T-cell (primary cell): Measurements from ENCODE around the gene NEK11. TPM values are rescaled to one million over a fixed set of nuclear protein-coding genes. Genes with fewer than 3 reads are reported as not detected.

Source experiments
- ATAC-seq, 4 experiments: fragments of 200-7000 bp in 3 of 4; fragments of 150-1000 bp in 1 of 4; cut with Tn5 transposase; replicated peaks in 1 of 4; 1 replicate in 3 of 4; 2 replicates in 1 of 4; pipeline ENCODE4 v1.10.0; 2021; ENCODE audit warnings: moderate library complexity in 3 of 4, mild to moderate bottlenecking in 2 of 4, moderate number of reproducible peaks in 1 of 4
- CTCF ChIA-PET, 2 donors: fragments of 300-600 bp; sonication (Branson Sonifier 250); formaldehyde crosslinking; loops; one replicate each; lab custom pipeline; 2022; ENCODE audit warnings: antibody characterized with exemption in 2 of 2; lab: Charles Lee
- POLR2A ChIA-PET, 2 donors: fragments of 300-600 bp; sonication (Branson Sonifier 250); formaldehyde crosslinking; loops; one replicate each; lab custom pipeline; 2022; ENCODE audit warnings: antibody characterized with exemption in 2 of 2; lab: Charles Lee
- DNase-seq, 35 experiments: peaks; one replicate each; pipeline versions ENCODE4 v3.0.0 to v3.0.0-alpha.2; 2013 to 2023
- H3K27ac ChIP-seq: one replicate; pipeline ENCODE4 v1.5.1; 2013; ENCODE audit warnings: low read length
- H3K27me3 ChIP-seq, 2 experiments: replicated peaks in 1 of 2; 1 replicate in 1 of 2; 2 replicates in 1 of 2; pipeline versions ENCODE4 v1.6.1 to v1.7.0; 2013; ENCODE audit warnings: low read length in 1 of 2, mixed read lengths in 1 of 2; ENCODE audit not compliant: control insufficient read depth in 2 of 2, insufficient read depth in 2 of 2; ENCODE audit errors: extremely low read depth in 1 of 2
- H3K36me3 ChIP-seq, 2 donors: 1 replicate in 1 of 2; 2 replicates in 1 of 2; pipeline versions ENCODE4 v1.6.1 to v1.7.0; 2013; ENCODE audit warnings: low read length in 1 of 2; ENCODE audit not compliant: control insufficient read depth in 2 of 2, insufficient read depth in 1 of 2; ENCODE audit errors: extremely low read depth in 1 of 2
- H3K4me1 ChIP-seq, 2 experiments: 1 replicate in 1 of 2; 2 replicates in 1 of 2; pipeline versions ENCODE4 v1.6.1 to v1.7.0; 2013; ENCODE audit warnings: low read length in 2 of 2, mixed read lengths in 1 of 2; ENCODE audit not compliant: insufficient read depth in 2 of 2, control insufficient read depth in 1 of 2; ENCODE audit errors: extremely low read depth in 1 of 2
- H3K4me3 ChIP-seq, 2 donors: 1 replicate in 1 of 2; 2 replicates in 1 of 2; pipeline versions ENCODE4 v1.5.1 to v1.7.0; 2013; ENCODE audit warnings: mild to moderate bottlenecking in 2 of 2, low read length in 1 of 2, moderate library complexity in 1 of 2; ENCODE audit not compliant: control insufficient read depth in 1 of 2; ENCODE audit errors: extremely low read depth in 1 of 2
- H3K9me3 ChIP-seq: 2 replicates; pipeline ENCODE4 v1.7.0; 2013
- H3K27ac Mint-ChIP-seq, 2 donors: one replicate each; pipeline ENCODE4 v1.8.0; 2020 to 2021; ENCODE audit warnings: mild to moderate bottlenecking in 2 of 2, mixed read lengths in 2 of 2
- H3K27me3 Mint-ChIP-seq, 2 donors: one replicate each; pipeline ENCODE4 v1.8.0; 2021 to 2022; ENCODE audit warnings: mixed read lengths in 2 of 2
- H3K36me3 Mint-ChIP-seq: one replicate; pipeline ENCODE4 v1.8.0; 2021; ENCODE audit warnings: mixed read lengths
- H3K4me1 Mint-ChIP-seq, 3 donors: one replicate each; pipeline ENCODE4 v1.8.0; 2020 to 2022; ENCODE audit warnings: mixed read lengths in 3 of 3, mild to moderate bottlenecking in 1 of 3
- H3K4me3 Mint-ChIP-seq, 3 donors: one replicate each; pipeline ENCODE4 v1.8.0; 2020 to 2022; ENCODE audit warnings: mild to moderate bottlenecking in 3 of 3, mixed read lengths in 3 of 3, moderate library complexity in 3 of 3
- H3K9me3 Mint-ChIP-seq, 3 donors: one replicate each; pipeline ENCODE4 v1.8.0; 2020 to 2022; ENCODE audit warnings: mixed read lengths in 3 of 3
- WGBS: methylation state at CpG from one replicate; pipeline ENCODE4 v1.1.5; 2013; ENCODE audit warnings: missing lambda C conversion rate; ENCODE audit not compliant: insufficient coverage; 5-methylcytosine and 5-hydroxymethylcytosine counted together
- total RNA-seq, 35 experiments: library from RNA in 6 of 35; stranded (reverse) in 6 of 35; fragments of 120-200 nt in 1 of 35; gene quantifications; one replicate each; pipeline versions ENCODE4 v1.2.1 to v1.2.4 and lab custom pipeline; 2013 to 2026

NEK11 gene
- total RNA-seq, 5 donors from 2014 or later (not counting 1 experiment from before 2014, with no cell fraction given), result 3.8 to 6.5 (median 4.5) TPM

DNA sequence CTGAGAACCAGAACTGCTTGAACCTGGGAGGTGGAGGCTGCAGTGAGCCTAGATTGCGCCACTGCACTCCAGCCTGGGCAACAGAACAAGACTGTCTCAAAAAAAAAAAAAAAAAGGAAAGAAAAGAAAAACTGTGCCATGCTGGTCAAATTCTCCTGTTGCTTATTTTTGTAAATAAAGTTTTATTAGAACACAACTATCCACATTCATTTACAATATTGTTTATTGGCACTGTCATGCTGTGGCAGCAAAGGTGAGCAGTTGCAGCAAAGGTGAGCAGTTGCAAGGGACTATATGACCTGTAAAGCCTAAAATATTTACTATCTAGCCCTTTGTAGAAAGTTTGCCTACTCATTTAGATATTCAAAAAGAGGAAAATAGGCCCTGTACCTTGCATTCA lies 18.4 kb upstream of the NEK11 start:
- Mint-ChIP-seq H3K27ac (peak overlapping the region in 1 of 2 donors; percentile 1), H3K9me3 (no peaks in the 10 kb centered on the region), H3K4me3 (no peak overlapping the region), H3K4me1 (peaks cover 0 to 8% (median 0%) of the 10 kb centered on the region in 3 donors), H3K27me3 (no peaks in the 10 kb centered on the region), H3K36me3 (peaks cover 54% of the 10 kb centered on the region)
- POLR2A ChIA-PET, result no interaction called here
- no peak overlapping the region for H3K4me3 ChIP-seq
- no peaks in the 10 kb centered on the region for H3K9me3 ChIP-seq
- no peak overlapping the region for H3K27ac ChIP-seq
- H3K36me3 ChIP-seq, result peaks cover 0 to 17% of the 10 kb centered on the region in 2 donors
- DNase-seq, result no peak
- H3K4me1 ChIP-seq, result no peaks in the 10 kb centered on the region
- no CpG with 5 or more reads among the region's 1 CpG for WGBS
- CTCF ChIA-PET, result no interaction called here
- no peaks in the 10 kb centered on the region for H3K27me3 ChIP-seq
- no peak for ATAC-seq

DNA sequence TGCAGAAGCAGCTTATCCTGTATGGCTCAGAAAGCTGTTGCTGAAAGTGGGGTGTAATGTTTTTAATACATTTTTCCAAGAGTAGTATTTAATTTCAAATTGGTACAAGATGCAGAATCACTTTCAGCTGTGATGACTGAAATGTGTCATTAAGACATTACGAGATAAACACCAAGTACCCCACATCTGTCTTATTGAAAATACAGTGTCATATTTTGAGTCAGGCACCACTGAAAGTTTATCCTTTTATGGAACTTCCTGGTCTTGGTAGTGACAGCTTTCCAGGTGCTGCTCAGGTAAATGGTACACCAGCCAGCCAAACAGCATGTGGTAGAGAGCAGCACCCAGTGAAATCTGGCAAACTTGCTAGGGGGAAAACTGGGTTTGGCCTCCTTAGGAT lies 17.0 kb upstream of the NEK11 start:
- POLR2A ChIA-PET, result no interaction called here

GRCh38 chr3:131018970-131019369 lies 7.7 kb upstream of the NEK11 start:
- Mint-ChIP-seq H3K4me3 (no peak overlapping the region), H3K4me1 (peaks cover 53 to 63% (median 60%) of the 10 kb centered on the region in 3 donors), H3K36me3 (peaks cover 37% of the 10 kb centered on the region), H3K9me3 (no peaks in the 10 kb centered on the region), H3K27me3 (no peaks in the 10 kb centered on the region), H3K27ac (peak overlapping the region in 1 of 2 donors; percentile 12)
- ChIA-PET POLR2A (no interaction called here), CTCF (interaction anchor here (0.6 to 1.5 kb wide), 4 partner anchors 14 to 278 kb away, joined by 3 to 4 read pairs (median 3); no protein-coding TSS in a partner anchor)
- Histone ChIP-seq H3K4me1 (peaks cover 13 to 22% of the 10 kb centered on the region in 2 experiments), H3K27ac (no peak overlapping the region), H3K9me3 (no peaks in the 10 kb centered on the region), H3K27me3 (no peaks in the 10 kb centered on the region), H3K36me3 (peaks cover 0 to 50% of the 10 kb centered on the region in 2 donors), H3K4me3 (no peak overlapping the region)
- ATAC-seq, result no peak
- 80% methylated on average over 1 of the region's 3 CpGs for WGBS
- no peak for DNase-seq

More for the DNA sequence above, 17.0 kb upstream of the NEK11 start:
- H3K27ac ChIP-seq, result no peak overlapping the region
- Mint-ChIP-seq H3K36me3 (peaks cover 49% of the 10 kb centered on the region), H3K27me3 (no peaks in the 10 kb centered on the region), H3K9me3 (no peaks in the 10 kb centered on the region), H3K4me1 (peaks cover 0 to 4% (median 0%) of the 10 kb centered on the region in 3 donors), H3K4me3 (no peak overlapping the region), H3K27ac (peak overlapping the region in 1 of 2 donors; percentile 44)
- ATAC-seq, result no peak
- H3K27me3 ChIP-seq, result no peaks in the 10 kb centered on the region
- no peak for DNase-seq
- no peaks in the 10 kb centered on the region for H3K9me3 ChIP-seq
- CTCF ChIA-PET, result no interaction called here
- no peak overlapping the region for H3K4me3 ChIP-seq
- no CpG with 5 or more reads among the region's 1 CpG for WGBS
- H3K4me1 ChIP-seq, result no peaks in the 10 kb centered on the region
- H3K36me3 ChIP-seq, result peaks cover 0 to 29% of the 10 kb centered on the region in 2 donors

DNA sequence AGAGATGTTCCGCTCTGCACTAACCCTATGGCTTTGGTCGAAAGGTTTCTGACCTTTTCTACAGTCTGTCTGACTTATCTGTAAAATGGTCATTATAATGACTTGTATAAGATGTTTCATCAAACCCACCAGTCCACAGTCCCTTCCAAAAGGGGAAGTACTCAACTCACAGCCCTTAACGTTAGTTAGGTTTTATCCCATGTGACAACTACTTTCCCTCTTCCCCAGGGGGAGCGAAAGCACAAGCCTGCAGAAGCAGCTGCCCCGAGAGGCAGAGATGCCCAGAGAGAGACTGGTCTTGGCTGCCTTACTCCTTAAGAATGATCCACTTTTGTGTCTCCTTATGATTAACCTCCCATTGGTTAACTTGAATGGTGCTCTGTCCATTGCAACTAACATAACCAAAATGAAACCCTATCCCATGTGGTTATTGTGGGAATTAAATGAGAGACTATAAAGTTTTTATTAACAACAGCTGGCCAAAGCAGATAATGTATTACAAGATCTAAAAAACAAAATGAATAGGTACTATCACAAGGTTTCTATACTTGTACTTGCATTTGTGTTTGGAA lies 6.5 kb upstream of the NEK11 start:
- H3K9me3 Mint-ChIP-seq, result peaks cover 0 to 3% (median 0%) of the 10 kb centered on the region in 3 donors
- H3K27me3 ChIP-seq, result no peaks in the 10 kb centered on the region
- peaks cover 16 to 23% of the 10 kb centered on the region in 2 experiments for H3K4me1 ChIP-seq
- ChIA-PET POLR2A (interaction anchor here in 1 of 2 donors (0.6 kb wide), 1 partner anchor 8 kb away, joined by 3 read pairs; no protein-coding TSS in a partner anchor), CTCF (no interaction called here)
- H3K27me3 Mint-ChIP-seq, result no peaks in the 10 kb centered on the region
- H3K4me1 Mint-ChIP-seq, result peaks cover 63 to 72% (median 69%) of the 10 kb centered on the region in 3 donors
- no peak for DNase-seq
- H3K36me3 ChIP-seq, result peaks cover 0 to 45% of the 10 kb centered on the region in 2 donors
- H3K9me3 ChIP-seq, result no peaks in the 10 kb centered on the region
- H3K27ac ChIP-seq, result no peak overlapping the region
- peak overlapping the region; percentile 5 to 67 (median 42) for H3K4me3 Mint-ChIP-seq
- no peak overlapping the region for H3K4me3 ChIP-seq
- 63% methylated on average over 2 of the region's 5 CpGs for WGBS
- peak in 1 of 4 experiments; percentile 32 for ATAC-seq
- H3K36me3 Mint-ChIP-seq, result peaks cover 44% of the 10 kb centered on the region
- peak overlapping the region; percentile 17 to 37 for H3K27ac Mint-ChIP-seq

DNA sequence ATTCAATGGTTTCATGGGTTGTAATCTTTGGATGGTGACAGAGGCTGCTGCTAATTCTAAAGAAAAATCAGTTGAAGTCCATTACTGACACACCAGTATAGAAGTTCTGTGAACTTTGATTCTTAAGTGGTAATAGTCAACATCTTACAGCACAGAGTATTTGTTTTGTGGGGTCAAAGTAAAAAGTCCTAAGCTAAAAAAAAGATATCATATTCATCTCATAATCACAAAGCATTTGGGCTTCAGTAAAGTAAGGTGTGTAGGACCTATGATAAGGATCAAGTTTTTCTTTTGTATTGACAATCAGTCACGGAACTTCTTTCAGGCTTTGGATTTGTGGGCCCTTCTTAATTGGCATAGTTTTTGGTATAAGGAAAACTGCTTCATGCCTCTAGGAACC lies 1.1 kb upstream of the NEK11 start:
- no peak for ATAC-seq
- POLR2A ChIA-PET, result interaction anchor here (1.3 to 1.7 kb wide), 5 partner anchors 10 to 356 kb away, joined by 3 to 6 read pairs (median 3); partner anchors contain the start of gene NUDT16 (in 1 of the 2)

GRCh38 chr3:131028844-131029243 lies 2.2 kb downstream of the NEK11 start:
- no peaks in the 10 kb centered on the region for H3K27me3 Mint-ChIP-seq
- Histone ChIP-seq H3K27ac (no peak overlapping the region), H3K9me3 (no peaks in the 10 kb centered on the region), H3K36me3 (peaks cover 0 to 8% of the 10 kb centered on the region in 2 donors), H3K4me3 (no peak overlapping the region), H3K4me1 (peaks cover 13 to 17% of the 10 kb centered on the region in 2 experiments), H3K27me3 (no peaks in the 10 kb centered on the region)
- ATAC-seq (no peak), DNase-seq (no peak)
- WGBS, result no CpG with 5 or more reads among the region's 3 CpGs
- H3K36me3 Mint-ChIP-seq, result peaks cover 23% of the 10 kb centered on the region
- no peak overlapping the region for H3K27ac Mint-ChIP-seq
- peaks cover 30 to 35% (median 34%) of the 10 kb centered on the region in 3 donors for H3K4me1 Mint-ChIP-seq
- H3K9me3 Mint-ChIP-seq, result peaks cover 0 to 3% (median 0%) of the 10 kb centered on the region in 3 donors
- ChIA-PET CTCF (no interaction called here), POLR2A (no interaction called here)
- H3K4me3 Mint-ChIP-seq, result no peak overlapping the region

More for the DNA sequence above, 1.1 kb upstream of the NEK11 start:
- WGBS, result no CpG with 5 or more reads among the region's 1 CpG
- Histone ChIP-seq H3K27ac (no peak overlapping the region), H3K36me3 (peaks cover 0 to 18% of the 10 kb centered on the region in 2 donors), H3K4me1 (peaks cover 25 to 30% of the 10 kb centered on the region in 2 experiments), H3K4me3 (peak overlapping the region; percentile 81 to 98), H3K9me3 (no peaks in the 10 kb centered on the region), H3K27me3 (no peaks in the 10 kb centered on the region)
- Mint-ChIP-seq H3K9me3 (peaks cover 0 to 3% (median 0%) of the 10 kb centered on the region in 3 donors), H3K27me3 (no peaks in the 10 kb centered on the region), H3K36me3 (peaks cover 29% of the 10 kb centered on the region), H3K27ac (peak overlapping the region; percentile 92 to 98), H3K4me3 (peak overlapping the region; percentile 89 to 93 (median 91)), H3K4me1 (peaks cover 60 to 65% (median 62%) of the 10 kb centered on the region in 3 donors)
- CTCF ChIA-PET, result interaction anchor here in 1 of 2 donors (0.9 to 4.0 kb wide), 4 partner anchors 8 to 132 kb away, joined by 3 to 21 read pairs (median 10); partner anchors contain the start of gene ATP2C1
- DNase-seq, result no peak
